ENCODE measurements around the gene PEPD.

- TF ChIP-seq CTCF (conservative IDR thresholded peaks at IDR 0.05 in 1 of 2, IDR thresholded peaks at IDR 0.05 in 1 of 2; ENCODE audit: extremely low read depth in 1 of 2, insufficient read depth in 1 of 2, low read depth in 1 of 2, low read length in 2 of 2) = no peak
- TF ChIP-seq EZH2 (IDR thresholded peaks at IDR 0.05; ENCODE audit: borderline replicate concordance, low read length) = no peak
These were observed 12.5 kb downstream of the PEPD start for GRCh38 chr19:33508941-33509614.

All from mammary epithelial cell (primary cell).